Brain microvascular endothelial cell (primary cell): ENCODE results near the gene OR1D5.

ENCODE experiments used
- DNase-seq: peaks from one replicate; pipeline ENCODE4 v3.0.0-alpha.2; 2020
- H3K27ac ChIP-seq: fragments of 250-450 bp; sonication (Bioruptor Pico); 2 replicates; pipeline ENCODE4 v1.5.1; 2020; ENCODE audit warnings: mild to moderate bottlenecking, moderate library complexity
- H3K27me3 ChIP-seq: fragments of 250-450 bp; sonication (Bioruptor Pico); replicated peaks from 2 replicates; pipeline ENCODE4 v1.5.1; 2020; ENCODE audit warnings: mild to moderate bottlenecking
- H3K36me3 ChIP-seq: fragments of 250-450 bp; sonication (Bioruptor Pico); replicated peaks from 2 replicates; pipeline ENCODE4 v1.5.1; 2020; ENCODE audit warnings: mild to moderate bottlenecking
- H3K4me3 ChIP-seq: 2 replicates; pipeline ENCODE4 v1.5.1; 2011; ENCODE audit warnings: low read depth, mild to moderate bottlenecking, control low read depth, low read length, moderate library complexity
- CTCF ChIP-seq: IDR thresholded peaks from 2 replicates; pipeline ENCODE4 v1.5.1; 2011; ENCODE audit warnings: low read depth, mild to moderate bottlenecking, moderate library complexity, low read length, control low read depth, inconsistent platforms; ENCODE audit errors: missing control alignments
- in situ Hi-C: cut with HindIII; loops from 2 replicates; pipeline ENCODE4 v1.10.0; 2017; ENCODE audit warnings: low sequenced_read_pairs, low pct_ligation_motif_present

OR1D5 gene

DNA sequence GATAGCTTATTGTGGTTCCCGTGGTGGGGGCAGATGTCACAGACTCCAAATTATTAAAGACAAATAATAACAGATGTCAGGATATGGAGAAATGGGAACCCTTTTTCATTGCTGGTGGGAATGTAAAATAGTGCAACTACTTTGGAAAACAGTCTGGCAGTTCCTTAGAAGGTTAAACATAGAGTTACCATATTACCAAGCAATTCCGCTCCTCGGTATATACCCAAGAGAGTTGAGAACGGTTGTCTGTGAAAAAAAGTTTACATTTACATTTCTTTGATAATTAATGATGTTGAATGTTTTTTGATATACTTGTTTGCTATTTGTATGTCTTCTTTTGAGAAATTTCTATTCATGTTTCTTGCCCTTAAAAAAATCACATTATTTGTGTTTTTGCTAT is 41.2 kb downstream of the OR1D5 start:
- Histone ChIP-seq H3K27me3 (no peaks in the 10 kb centered on the region), H3K4me3 (no peak overlapping the region), H3K36me3 (no peaks in the 10 kb centered on the region), H3K27ac (no peak overlapping the region)
- in situ Hi-C loops, result no loop called here
- no peak for DNase-seq
- TF ChIP-seq CTCF, result no peak

- H3K27me3 ChIP-seq, result no peaks in the 10 kb centered on the region
- in situ Hi-C loops, result no loop called here
- no peak overlapping the region for H3K27ac ChIP-seq
- TF ChIP-seq CTCF, result no peak
- no peak for DNase-seq
- H3K36me3 ChIP-seq, result no peaks in the 10 kb centered on the region
- no peak overlapping the region for H3K4me3 ChIP-seq
Observed at GRCh38 chr17:3020381-3020780, 43.0 kb downstream of the OR1D5 start.

DNA sequence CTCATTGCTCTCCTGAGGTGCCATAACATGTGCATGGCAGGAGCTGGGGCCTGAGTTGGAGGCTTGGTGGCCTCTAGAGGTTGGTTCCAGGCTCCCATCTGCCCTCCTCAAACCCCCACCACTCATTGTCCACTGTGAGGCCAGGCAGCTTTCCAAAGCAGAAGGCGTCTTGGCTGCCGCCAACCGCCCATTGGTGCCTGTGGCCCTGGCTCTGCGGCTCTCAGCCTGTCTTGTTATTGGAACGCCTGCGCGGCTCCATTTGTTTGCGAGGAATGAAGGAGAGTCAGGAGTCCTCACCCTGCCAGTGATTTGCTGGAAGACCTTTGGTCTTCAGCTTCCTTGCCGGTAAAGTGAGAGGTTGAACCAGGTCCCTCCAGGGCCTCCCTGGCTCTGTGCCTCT is 43.6 kb downstream of the OR1D5 start:
- in situ Hi-C loops, result no loop called here
- Histone ChIP-seq H3K27ac (no peak overlapping the region), H3K27me3 (no peaks in the 10 kb centered on the region), H3K4me3 (no peak overlapping the region), H3K36me3 (no peaks in the 10 kb centered on the region)
- DNase-seq, result no peak
- TF ChIP-seq CTCF, result no peak

GRCh38 chr17:3017936-3018335 is 45.5 kb downstream of the OR1D5 start:
- Histone ChIP-seq H3K36me3 (no peaks in the 10 kb centered on the region), H3K4me3 (no peak overlapping the region), H3K27ac (no peak overlapping the region), H3K27me3 (no peaks in the 10 kb centered on the region)
- TF ChIP-seq CTCF, result no peak
- no peak for DNase-seq
- in situ Hi-C loops, result no loop called here

DNA sequence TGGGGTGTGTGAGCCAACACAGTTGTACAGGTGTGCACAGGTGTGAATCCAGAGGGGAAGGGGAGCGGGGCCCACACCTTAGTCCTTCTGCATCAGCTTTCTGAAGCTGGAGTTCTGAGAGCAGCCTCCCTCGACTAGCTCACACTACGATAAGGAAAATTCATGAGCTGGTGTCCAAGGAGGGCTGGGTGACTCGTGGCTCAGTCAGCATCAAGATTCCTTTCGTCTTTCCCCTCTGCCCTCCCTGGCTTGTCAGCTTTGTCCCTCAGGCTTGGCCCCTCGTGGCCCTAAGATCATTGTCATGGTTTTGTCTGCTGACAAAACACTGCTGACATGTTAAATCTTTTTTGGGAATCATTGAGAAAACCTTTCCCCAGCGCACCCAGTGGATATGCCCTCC is 47.5 kb downstream of the OR1D5 start:
- no peak for TF ChIP-seq CTCF
- Histone ChIP-seq H3K27ac (no peak overlapping the region), H3K36me3 (no peaks in the 10 kb centered on the region), H3K4me3 (no peak overlapping the region), H3K27me3 (no peaks in the 10 kb centered on the region)
- in situ Hi-C loops, result no loop called here
- DNase-seq, result peak; percentile 9

- no peak overlapping the region for H3K4me3 ChIP-seq
- H3K27ac ChIP-seq, result no peak overlapping the region
- in situ Hi-C loops, result no loop called here
- H3K36me3 ChIP-seq, result no peaks in the 10 kb centered on the region
- TF ChIP-seq CTCF, result peak; percentile 86
- DNase-seq, result peak; percentile 14
- no peaks in the 10 kb centered on the region for H3K27me3 ChIP-seq
Observed at GRCh38 chr17:3012926-3013581, 50.4 kb downstream of the OR1D5 start.
